ENCODE results near the gene SCAF1. TPM values are rescaled to one million over a fixed set of nuclear protein-coding genes. Genes with fewer than 3 reads are reported as not detected.

SCAF1 gene
- total and polyA plus RNA-seq, 9 of the 15 experiments (the other 6 are each of a cell fraction or from before 2014, with no cell fraction given): 0.20 to 79.0 (median 4.9) TPM

DNA sequence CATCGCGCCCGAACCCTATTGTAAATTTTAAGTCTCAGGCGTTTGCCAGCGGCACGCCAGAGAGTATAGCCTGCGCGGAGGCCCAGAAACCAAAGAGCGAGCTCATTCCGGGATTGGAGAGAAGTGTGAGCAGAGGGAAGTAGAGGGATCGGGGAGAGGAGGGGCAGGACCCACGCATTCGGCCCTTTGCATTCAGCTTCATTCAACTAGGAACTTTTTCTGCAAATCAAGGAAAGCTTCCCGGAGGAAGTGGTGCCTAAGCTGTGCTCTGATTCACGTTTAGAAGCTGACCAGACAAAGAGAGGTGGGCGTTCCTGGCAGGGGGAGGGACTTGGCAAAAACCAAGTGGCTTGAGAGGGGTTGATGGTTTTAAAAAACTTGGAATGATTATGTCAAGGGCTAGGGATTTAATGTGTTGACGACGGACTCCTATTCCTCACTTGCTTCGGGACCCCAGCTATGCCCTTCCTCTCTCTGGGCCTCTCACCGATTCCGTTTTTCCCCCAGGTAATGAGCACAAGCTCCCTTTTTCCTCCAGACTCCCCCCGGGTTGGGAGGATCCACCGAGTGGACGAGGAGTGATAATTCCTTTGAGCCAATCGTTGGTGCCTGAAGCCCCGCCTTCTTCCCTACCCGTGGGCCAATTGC lies 34.3 kb downstream of the SCAF1 start (continued):
- TF ChIP-seq SIRT6 (IDR thresholded peaks at IDR 0.05; ENCODE audit: low read depth, low read length) (no peak), ZNF717 (CRISPR knock-in tag; IDR thresholded peaks at IDR 0.05) (no peak), COPS2 (conservative IDR thresholded peaks at IDR 0.05) (no peak), NCOA2 (IDR thresholded peaks at IDR 0.05; ENCODE audit: partially characterized antibody in 2 of 2) (no peak), NONO (IDR thresholded peaks at IDR 0.05; ENCODE audit: low read depth in 2 of 2, low read length in 1 of 2) (peak in 1 of 2 experiments; percentile 99; a peak in 2 of 4 replicates), LARP7 (IDR thresholded peaks at IDR 0.05) (no peak), ZZZ3 (IDR thresholded peaks at IDR 0.05) (no peak), FOXA1 (IDR thresholded peaks at IDR 0.05; ENCODE audit: borderline replicate concordance) (no peak), SMARCB1 (IDR thresholded peaks at IDR 0.05; ENCODE audit: insufficient read length, low read depth) (no peak), SLC30A9 (CRISPR knock-in tag; IDR thresholded peaks at IDR 0.05) (no peak), FOXJ2 (tag; IDR thresholded peaks at IDR 0.05) (no peak; the same call in 1 of the 2 replicates), NBN (IDR thresholded peaks at IDR 0.05; ENCODE audit: low read depth) (peak; percentile 86), SMARCA5 (IDR thresholded peaks at IDR 0.05) (peak; percentile 98)
- TF ChIP-seq, protein P1, sequence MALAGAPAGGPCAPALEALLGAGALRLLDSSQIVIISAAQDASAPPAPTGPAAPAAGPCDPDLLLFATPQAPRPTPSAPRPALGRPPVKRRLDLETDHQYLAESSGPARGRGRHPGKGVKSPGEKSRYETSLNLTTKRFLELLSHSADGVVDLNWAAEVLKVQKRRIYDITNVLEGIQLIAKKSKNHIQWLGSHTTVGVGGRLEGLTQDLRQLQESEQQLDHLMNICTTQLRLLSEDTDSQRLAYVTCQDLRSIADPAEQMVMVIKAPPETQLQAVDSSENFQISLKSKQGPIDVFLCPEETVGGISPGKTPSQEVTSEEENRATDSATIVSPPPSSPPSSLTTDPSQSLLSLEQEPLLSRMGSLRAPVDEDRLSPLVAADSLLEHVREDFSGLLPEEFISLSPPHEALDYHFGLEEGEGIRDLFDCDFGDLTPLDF (CRISPR knock-in tag; IDR thresholded peaks at IDR 0.05): 0 out of 2 replicates have a peak, but pooled peaks have one; percentile 19
- TF ChIP-seq, protein P2, sequence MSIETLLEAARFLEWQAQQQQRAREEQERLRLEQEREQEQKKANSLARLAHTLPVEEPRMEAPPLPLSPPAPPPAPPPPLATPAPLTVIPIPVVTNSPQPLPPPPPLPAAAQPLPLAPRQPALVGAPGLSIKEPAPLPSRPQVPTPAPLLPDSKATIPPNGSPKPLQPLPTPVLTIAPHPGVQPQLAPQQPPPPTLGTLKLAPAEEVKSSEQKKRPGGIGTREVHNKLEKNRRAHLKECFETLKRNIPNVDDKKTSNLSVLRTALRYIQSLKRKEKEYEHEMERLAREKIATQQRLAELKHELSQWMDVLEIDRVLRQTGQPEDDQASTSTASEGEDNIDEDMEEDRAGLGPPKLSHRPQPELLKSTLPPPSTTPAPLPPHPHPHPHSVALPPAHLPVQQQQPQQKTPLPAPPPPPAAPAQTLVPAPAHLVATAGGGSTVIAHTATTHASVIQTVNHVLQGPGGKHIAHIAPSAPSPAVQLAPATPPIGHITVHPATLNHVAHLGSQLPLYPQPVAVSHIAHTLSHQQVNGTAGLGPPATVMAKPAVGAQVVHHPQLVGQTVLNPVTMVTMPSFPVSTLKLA (conservative IDR thresholded peaks at IDR 0.05): peak; percentile 62 to 63; a peak in 2 of 4 replicates
- TF ChIP-seq, protein P3, sequence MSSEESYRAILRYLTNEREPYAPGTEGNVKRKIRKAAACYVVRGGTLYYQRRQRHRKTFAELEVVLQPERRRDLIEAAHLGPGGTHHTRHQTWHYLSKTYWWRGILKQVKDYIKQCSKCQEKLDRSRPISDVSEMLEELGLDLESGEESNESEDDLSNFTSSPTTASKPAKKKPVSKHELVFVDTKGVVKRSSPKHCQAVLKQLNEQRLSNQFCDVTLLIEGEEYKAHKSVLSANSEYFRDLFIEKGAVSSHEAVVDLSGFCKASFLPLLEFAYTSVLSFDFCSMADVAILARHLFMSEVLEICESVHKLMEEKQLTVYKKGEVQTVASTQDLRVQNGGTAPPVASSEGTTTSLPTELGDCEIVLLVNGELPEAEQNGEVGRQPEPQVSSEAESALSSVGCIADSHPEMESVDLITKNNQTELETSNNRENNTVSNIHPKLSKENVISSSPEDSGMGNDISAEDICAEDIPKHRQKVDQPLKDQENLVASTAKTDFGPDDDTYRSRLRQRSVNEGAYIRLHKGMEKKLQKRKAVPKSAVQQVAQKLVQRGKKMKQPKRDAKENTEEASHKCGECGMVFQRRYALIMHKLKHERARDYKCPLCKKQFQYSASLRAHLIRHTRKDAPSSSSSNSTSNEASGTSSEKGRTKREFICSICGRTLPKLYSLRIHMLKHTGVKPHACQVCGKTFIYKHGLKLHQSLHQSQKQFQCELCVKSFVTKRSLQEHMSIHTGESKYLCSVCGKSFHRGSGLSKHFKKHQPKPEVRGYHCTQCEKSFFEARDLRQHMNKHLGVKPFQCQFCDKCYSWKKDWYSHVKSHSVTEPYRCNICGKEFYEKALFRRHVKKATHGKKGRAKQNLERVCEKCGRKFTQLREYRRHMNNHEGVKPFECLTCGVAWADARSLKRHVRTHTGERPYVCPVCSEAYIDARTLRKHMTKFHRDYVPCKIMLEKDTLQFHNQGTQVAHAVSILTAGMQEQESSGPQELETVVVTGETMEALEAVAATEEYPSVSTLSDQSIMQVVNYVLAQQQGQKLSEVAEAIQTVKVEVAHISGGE (CRISPR knock-in tag; IDR thresholded peaks at IDR 0.05): no peak
- TF ChIP-seq, protein P4, sequence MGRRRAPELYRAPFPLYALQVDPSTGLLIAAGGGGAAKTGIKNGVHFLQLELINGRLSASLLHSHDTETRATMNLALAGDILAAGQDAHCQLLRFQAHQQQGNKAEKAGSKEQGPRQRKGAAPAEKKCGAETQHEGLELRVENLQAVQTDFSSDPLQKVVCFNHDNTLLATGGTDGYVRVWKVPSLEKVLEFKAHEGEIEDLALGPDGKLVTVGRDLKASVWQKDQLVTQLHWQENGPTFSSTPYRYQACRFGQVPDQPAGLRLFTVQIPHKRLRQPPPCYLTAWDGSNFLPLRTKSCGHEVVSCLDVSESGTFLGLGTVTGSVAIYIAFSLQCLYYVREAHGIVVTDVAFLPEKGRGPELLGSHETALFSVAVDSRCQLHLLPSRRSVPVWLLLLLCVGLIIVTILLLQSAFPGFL (CRISPR knock-in tag; IDR thresholded peaks at IDR 0.05): no peak
- TF ChIP-seq, protein P5, sequence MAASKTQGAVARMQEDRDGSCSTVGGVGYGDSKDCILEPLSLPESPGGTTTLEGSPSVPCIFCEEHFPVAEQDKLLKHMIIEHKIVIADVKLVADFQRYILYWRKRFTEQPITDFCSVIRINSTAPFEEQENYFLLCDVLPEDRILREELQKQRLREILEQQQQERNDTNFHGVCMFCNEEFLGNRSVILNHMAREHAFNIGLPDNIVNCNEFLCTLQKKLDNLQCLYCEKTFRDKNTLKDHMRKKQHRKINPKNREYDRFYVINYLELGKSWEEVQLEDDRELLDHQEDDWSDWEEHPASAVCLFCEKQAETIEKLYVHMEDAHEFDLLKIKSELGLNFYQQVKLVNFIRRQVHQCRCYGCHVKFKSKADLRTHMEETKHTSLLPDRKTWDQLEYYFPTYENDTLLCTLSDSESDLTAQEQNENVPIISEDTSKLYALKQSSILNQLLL (CRISPR knock-in tag; IDR thresholded peaks at IDR 0.05; ENCODE audit: borderline replicate concordance): no peak
- TF ChIP-seq, protein P6, sequence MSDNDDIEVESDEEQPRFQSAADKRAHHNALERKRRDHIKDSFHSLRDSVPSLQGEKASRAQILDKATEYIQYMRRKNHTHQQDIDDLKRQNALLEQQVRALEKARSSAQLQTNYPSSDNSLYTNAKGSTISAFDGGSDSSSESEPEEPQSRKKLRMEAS (CRISPR knock-in tag; IDR thresholded peaks at IDR 0.05): no peak

All from K562 (cell line).